ENCODE measurements around the gene LTA4H.

LTA4H gene

GRCh38 chr12:96020314-96021003, 14.9 kb downstream of the LTA4H start:
- CTCF ChIA-PET: interaction anchor here (0.7 kb wide), 1 partner anchor 102 kb away, joined by 3 read pairs; no protein-coding TSS in a partner anchor
- no peak for TF ChIP-seq CTCF (conservative IDR thresholded peaks at IDR 0.05; ENCODE audit: low read depth)
- POLR2A ChIA-PET (ENCODE audit: low non-redundant PET): no interaction called here
- H3K27ac ChIP-seq: no peak overlapping the region
- DNase-seq (ENCODE audit: low spot score): no peak

DNA sequence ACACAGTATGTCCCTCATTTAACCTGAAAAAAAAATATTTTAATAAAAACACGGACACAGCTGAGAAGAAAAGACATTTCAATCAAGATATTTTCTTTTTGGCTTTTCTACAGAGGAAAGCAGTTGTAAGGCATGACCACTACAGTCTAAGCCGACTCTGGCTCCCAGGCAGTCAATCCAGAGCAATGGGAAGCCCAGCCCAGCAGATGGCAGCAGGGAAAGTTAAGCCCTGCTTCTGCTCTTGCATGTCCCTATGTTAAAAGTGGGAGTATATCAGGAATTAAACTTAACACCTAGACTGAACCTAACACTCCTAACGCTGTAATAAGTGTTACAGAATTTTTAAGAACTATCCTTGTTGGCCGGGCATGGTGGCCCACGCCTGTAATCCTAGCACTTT, 19.7 kb downstream of the LTA4H start:
- no peak for DNase-seq (ENCODE audit: low spot score)
- no peak overlapping the region for H3K27ac ChIP-seq
- peak; percentile 19; the same call in 1 of the 2 replicates for TF ChIP-seq CTCF (conservative IDR thresholded peaks at IDR 0.05; ENCODE audit: low read depth)
- ChIA-PET POLR2A (ENCODE audit: low non-redundant PET) (no interaction called here), CTCF (no interaction called here)

GRCh38 chr12:96014943-96015599, 20.3 kb downstream of the LTA4H start:
- no peak overlapping the region for H3K27ac ChIP-seq
- POLR2A ChIA-PET (ENCODE audit: low non-redundant PET): no interaction called here
- CTCF ChIA-PET: interaction anchor here (0.7 kb wide), 1 partner anchor 383 kb away, joined by 4 read pairs; no protein-coding TSS in a partner anchor
- no peak for DNase-seq (ENCODE audit: low spot score)
- no peak for TF ChIP-seq CTCF (conservative IDR thresholded peaks at IDR 0.05; ENCODE audit: low read depth)

DNA sequence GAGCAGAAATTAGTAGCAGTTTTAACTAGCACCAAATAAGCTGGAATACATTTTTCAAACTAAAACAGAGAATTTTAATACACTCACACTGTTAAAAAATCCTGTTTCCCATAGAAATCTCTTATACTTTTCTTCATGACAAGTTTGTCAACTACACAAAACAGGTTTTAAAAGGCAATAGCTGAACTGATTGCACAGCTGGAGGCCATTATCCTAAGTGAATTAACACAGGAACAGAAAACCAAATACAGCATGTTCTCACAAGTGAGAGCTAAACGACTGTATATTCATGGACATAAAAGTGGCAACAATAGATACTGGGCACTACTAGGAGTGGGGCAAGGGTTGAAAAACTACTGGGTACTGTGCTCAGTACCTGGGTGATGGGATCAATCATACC, 27.7 kb downstream of the LTA4H start:
- POLR2A ChIA-PET (ENCODE audit: low non-redundant PET): no interaction called here
- no peak for TF ChIP-seq CTCF (conservative IDR thresholded peaks at IDR 0.05; ENCODE audit: low read depth)
- CTCF ChIA-PET: no interaction called here
- H3K27ac ChIP-seq: no peak overlapping the region
- DNase-seq (ENCODE audit: low spot score): no peak

- POLR2A ChIA-PET (ENCODE audit: low non-redundant PET): no interaction called here
These were observed 28.7 kb downstream of the LTA4H start for GRCh38 chr12:96006727-96007126.

GRCh38 chr12:96000858-96001257, 34.5 kb downstream of the LTA4H start:
- H3K27ac ChIP-seq: no peak overlapping the region
- POLR2A ChIA-PET (ENCODE audit: low non-redundant PET): no interaction called here
- CTCF ChIA-PET: interaction anchor here (0.6 kb wide), 2 partner anchors 492 to 1121 kb away, joined by 3 to 4 read pairs; no protein-coding TSS in a partner anchor
- no peak for TF ChIP-seq CTCF (conservative IDR thresholded peaks at IDR 0.05; ENCODE audit: low read depth)
- DNase-seq (ENCODE audit: low spot score): no peak

More at GRCh38 chr12:96006727-96007126, 28.7 kb downstream of the LTA4H start:
- TF ChIP-seq CTCF (conservative IDR thresholded peaks at IDR 0.05; ENCODE audit: low read depth): no peak
- CTCF ChIA-PET: no interaction called here
- DNase-seq (ENCODE audit: low spot score): no peak
- no peak overlapping the region for H3K27ac ChIP-seq
